PC-3 (cell line): ENCODE results near the gene FAHD2A. TPM values are rescaled to one million over a fixed set of nuclear protein-coding genes. Genes with fewer than 3 reads are reported as not detected.
"Not testable (repeated sequence)": the region's sequence is repeated elsewhere in the genome, so short reads cannot be mapped to it uniquely, and the experiment has no call there.

Experiments used
- ATAC-seq: fragments of 200-7000 bp; cut with Tn5 transposase; 2 replicates; pipeline ENCODE4 v1.9.1; 2020; ENCODE audit warnings: mild to moderate bottlenecking, moderate library complexity
- BruUV-seq: library from RNA; stranded (reverse); fragments of 400-500 nt; replicated peaks from 2 replicates; lab custom pipeline; 2021; lab: Mats Ljungman, UMichigan
- CTCF ChIA-PET: fragments of 300-600 bp; sonication (Branson Sonifier 250); formaldehyde crosslinking; loops from one replicate; lab custom pipeline; 2022; ENCODE audit warnings: antibody characterized with exemption; lab: Charles Lee
- POLR2A ChIA-PET: fragments of 300-600 bp; sonication (Branson Sonifier 250); formaldehyde crosslinking; loops from one replicate; lab custom pipeline; 2022; ENCODE audit warnings: antibody characterized with exemption; ENCODE audit not compliant: unreplicated experiment; lab: Charles Lee
- DNase-seq: peaks from one replicate; pipeline ENCODE4 v3.0.0-alpha.2; 2015
- H2AFZ ChIP-seq: fragments of 300-600 bp; sonication (generic); 2 replicates; pipeline ENCODE4 v1.6.0; 2016; ENCODE audit warnings: antibody characterized with exemption, low read length
- H3F3A ChIP-seq: fragments of 300-600 bp; sonication (generic); one replicate; pipeline ENCODE4 v1.6.0; 2017; ENCODE audit warnings: antibody characterized with exemption, low read length, control low read depth, mild to moderate bottlenecking; ENCODE audit not compliant: unreplicated experiment
- H3K27ac ChIP-seq: fragments of 300-600 bp; sonication (generic); 2 replicates; pipeline ENCODE4 v1.5.1; 2016; ENCODE audit warnings: mild to moderate bottlenecking, low read length
- H3K27me3 ChIP-seq: fragments of 300-600 bp; sonication (generic); 2 replicates; pipeline ENCODE4 v1.6.1; 2016; ENCODE audit warnings: low read length, mixed read lengths
- H3K36me3 ChIP-seq: fragments of 300-600 bp; sonication (generic); 2 replicates; pipeline ENCODE4 v1.6.1; 2016; ENCODE audit warnings: low read depth, mixed run types, low read length, mixed read lengths
- H3K4me1 ChIP-seq: fragments of 300-600 bp; sonication (generic); 2 replicates; pipeline ENCODE4 v1.5.1; 2016; ENCODE audit warnings: low read length; ENCODE audit not compliant: insufficient read depth
- H3K4me2 ChIP-seq: fragments of 300-600 bp; sonication (generic); 2 replicates; pipeline ENCODE4 v1.6.0; 2016; ENCODE audit warnings: low read length
- H3K4me3 ChIP-seq: fragments of 300-600 bp; sonication (generic); 2 replicates; pipeline ENCODE4 v1.5.1; 2016; ENCODE audit warnings: mild to moderate bottlenecking, low read length, mixed read lengths
- H3K79me2 ChIP-seq: fragments of 300-600 bp; sonication (generic); 2 replicates; pipeline ENCODE4 v1.6.1; 2017; ENCODE audit warnings: low read length, mixed read lengths
- H3K9ac ChIP-seq: fragments of 300-600 bp; sonication (generic); 2 replicates; pipeline ENCODE4 v1.6.0; 2016; ENCODE audit warnings: mild to moderate bottlenecking, low read length
- H3K9me2 ChIP-seq: fragments of 300-600 bp; sonication (generic); replicated peaks from 2 replicates; pipeline ENCODE4 v1.6.1; 2016; ENCODE audit warnings: mixed run types, low read length, mixed read lengths
- H3K9me3 ChIP-seq: fragments of 300-600 bp; sonication (generic); 2 replicates; pipeline ENCODE4 v1.6.1; 2016; ENCODE audit warnings: low read length, mixed read lengths
- H4K20me1 ChIP-seq: fragments of 300-600 bp; sonication (generic); 2 replicates; pipeline ENCODE4 v1.6.1; 2016; ENCODE audit warnings: low read length, mixed read lengths
- CTCF ChIP-seq: fragments of 300-600 bp; sonication (generic); conservative IDR thresholded peaks from 2 replicates; pipeline ENCODE4 v1.5.1; 2017; ENCODE audit warnings: antibody characterized with exemption, low read depth, mild to moderate bottlenecking, low read length
- intact Hi-C: fragments of 100-400 bp; cut with micrococcal nuclease; formaldehyde crosslinking; loops from 2 replicates; pipeline ENCODE4 v1.9.0; 2023
- total RNA-seq: library from RNA; depleted of rRNA; stranded (reverse); fragments of >200 nt; gene quantifications from 2 replicates; pipeline ENCODE4 v1.2.3, GENCODE V29; 2014

The FAHD2A gene
- total RNA-seq, 1 experiment from 2014 or later = 20.5 TPM

DNA sequence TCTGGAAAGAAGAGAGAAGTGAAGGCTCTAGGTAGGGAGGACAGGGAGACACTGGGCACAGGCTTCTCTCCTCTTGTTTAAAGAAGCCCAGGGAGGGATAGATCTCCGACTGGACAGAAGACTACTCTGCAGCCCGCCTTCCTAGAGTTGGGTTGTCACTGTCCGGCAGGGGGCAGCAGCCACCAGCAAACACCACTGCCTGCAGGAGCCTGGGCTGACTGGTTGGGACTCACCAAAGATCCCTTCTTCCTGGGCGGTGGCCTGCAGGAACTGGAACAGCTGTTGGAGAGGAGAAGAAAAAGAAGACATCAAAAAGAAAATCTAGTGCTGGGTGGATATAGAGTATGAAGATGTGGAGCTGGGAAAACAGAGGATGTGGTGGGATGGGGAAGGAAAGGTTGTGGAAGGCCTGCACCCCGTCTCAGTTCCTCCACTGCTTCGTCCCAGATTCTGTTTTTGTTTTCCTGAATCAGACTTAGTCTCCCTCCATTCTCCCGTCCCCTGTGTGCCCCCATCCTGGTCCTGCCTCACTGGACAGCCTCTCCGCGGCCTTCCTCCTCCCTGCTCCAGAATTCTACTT lies 11.6 kb downstream of the FAHD2A start:
- H3K9me2 ChIP-seq, H3K27me3 ChIP-seq, H3K4me1 ChIP-seq, BruUV-seq, H3K9ac ChIP-seq, H3K27ac ChIP-seq, H3K36me3 ChIP-seq, H3K4me3 ChIP-seq, H2AFZ ChIP-seq, POLR2A ChIA-PET, H4K20me1 ChIP-seq, H3K79me2 ChIP-seq, H3F3A ChIP-seq, H3K9me3 ChIP-seq, H3K4me2 ChIP-seq: not testable (repeated sequence)
- peak; percentile 99 for ATAC-seq
- intact Hi-C loops = loop anchor here (1.0 to 5.0 kb wide), 2 partner anchors 153 to 315 kb away; no protein-coding TSS in a partner anchor
- TF ChIP-seq CTCF = peak; percentile 77
- peak; percentile 81 for DNase-seq
- CTCF ChIA-PET = interaction anchor here (0.7 kb wide), 1 partner anchor 79 kb away, joined by 4 read pairs; no protein-coding TSS in a partner anchor

DNA sequence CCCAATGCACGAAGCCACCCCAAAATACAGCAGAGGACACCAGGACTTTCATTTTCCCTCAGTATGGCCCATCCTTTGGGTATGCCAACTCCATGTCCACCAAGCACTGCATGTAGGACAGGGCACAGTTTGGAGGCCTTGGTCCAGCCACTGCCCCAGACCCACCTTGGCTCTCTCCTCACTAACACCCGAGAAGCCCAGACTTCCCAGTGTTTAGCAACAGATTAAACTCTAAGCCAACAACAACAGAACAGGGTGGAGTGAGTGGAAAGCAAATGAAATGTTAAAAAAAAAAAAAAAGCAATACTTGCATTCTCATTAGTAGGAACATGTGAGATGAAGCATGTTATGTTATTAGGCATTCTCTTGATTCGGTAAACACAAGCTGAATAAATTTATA lies 12.6 kb downstream of the FAHD2A start:
- CTCF ChIA-PET = not testable (repeated sequence)

DNA sequence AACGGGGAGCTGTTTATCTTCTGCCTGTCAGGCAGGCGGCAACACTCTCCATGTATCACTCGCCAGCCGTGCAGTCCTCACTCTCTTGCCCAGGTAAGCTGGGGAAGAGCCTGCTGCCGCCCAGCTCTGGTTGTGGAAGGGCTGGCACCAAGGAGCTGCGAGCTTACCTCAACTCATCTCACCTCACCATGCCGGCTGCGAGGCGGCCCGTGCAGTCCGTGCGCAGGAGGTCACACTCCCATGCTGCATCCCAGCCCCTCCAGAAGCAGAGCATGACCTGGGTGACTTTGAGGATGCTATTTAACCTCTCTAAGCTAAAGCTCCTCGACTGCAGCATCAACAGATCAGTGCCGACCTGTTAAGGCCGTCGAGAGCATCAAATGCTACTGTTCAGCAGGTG lies 13.1 kb downstream of the FAHD2A start:
- H3F3A ChIP-seq, CTCF ChIA-PET, H3K4me3 ChIP-seq, H3K36me3 ChIP-seq, intact Hi-C loops, H4K20me1 ChIP-seq, H3K9me2 ChIP-seq, BruUV-seq, H3K4me2 ChIP-seq, DNase-seq, POLR2A ChIA-PET, H3K27ac ChIP-seq, H3K79me2 ChIP-seq, H3K9me3 ChIP-seq, H3K4me1 ChIP-seq, H2AFZ ChIP-seq, ATAC-seq, H3K9ac ChIP-seq, H3K27me3 ChIP-seq: not testable (repeated sequence)

More for the DNA sequence above, 12.6 kb downstream of the FAHD2A start:
- H3K4me1 ChIP-seq, H2AFZ ChIP-seq, POLR2A ChIA-PET, H3K36me3 ChIP-seq, DNase-seq, intact Hi-C loops, H3K27ac ChIP-seq, H3K4me2 ChIP-seq, H3K79me2 ChIP-seq, BruUV-seq, H4K20me1 ChIP-seq, H3K27me3 ChIP-seq, ATAC-seq, H3K9me3 ChIP-seq, H3F3A ChIP-seq, H3K4me3 ChIP-seq, H3K9ac ChIP-seq, H3K9me2 ChIP-seq: not testable (repeated sequence)

- POLR2A ChIA-PET, CTCF ChIA-PET: not testable (repeated sequence)
These were observed 24.8 kb downstream of the FAHD2A start for GRCh38 chr2:95427196-95427867.

GRCh38 chr2:95429748-95430467 lies 27.4 kb downstream of the FAHD2A start:
- H3K79me2 ChIP-seq, H3K9me2 ChIP-seq, H3K36me3 ChIP-seq, H3K9ac ChIP-seq, H3K4me2 ChIP-seq, DNase-seq, BruUV-seq, POLR2A ChIA-PET, H3F3A ChIP-seq, CTCF ChIA-PET, H3K4me3 ChIP-seq, H4K20me1 ChIP-seq, H2AFZ ChIP-seq, H3K4me1 ChIP-seq, intact Hi-C loops, H3K27ac ChIP-seq, H3K9me3 ChIP-seq, H3K27me3 ChIP-seq: not testable (repeated sequence)
- ATAC-seq = peak; percentile 8; the same call in 1 of the 2 replicates

More at GRCh38 chr2:95427196-95427867, 24.8 kb downstream of the FAHD2A start:
- H3K27ac ChIP-seq, H3K4me2 ChIP-seq, ATAC-seq, H3F3A ChIP-seq, intact Hi-C loops, H3K4me1 ChIP-seq, H3K9ac ChIP-seq, BruUV-seq, H3K9me3 ChIP-seq, H3K27me3 ChIP-seq, H3K9me2 ChIP-seq, H3K36me3 ChIP-seq, H3K79me2 ChIP-seq, H4K20me1 ChIP-seq, DNase-seq, H3K4me3 ChIP-seq, H2AFZ ChIP-seq: not testable (repeated sequence)
